ENCODE data around the gene CALML5. TPM values are rescaled to one million over a fixed set of nuclear protein-coding genes. Genes with fewer than 3 reads are reported as not detected.

Gene CALML5
- total and polyA plus RNA-seq, 9 of the 15 experiments (the other 6 are each of a cell fraction or from before 2014, with no cell fraction given) = not detected

GRCh38 chr10:5485948-5486852 lies 13.2 kb downstream of the CALML5 start (continued):
- TF ChIP-seq, protein P1, sequence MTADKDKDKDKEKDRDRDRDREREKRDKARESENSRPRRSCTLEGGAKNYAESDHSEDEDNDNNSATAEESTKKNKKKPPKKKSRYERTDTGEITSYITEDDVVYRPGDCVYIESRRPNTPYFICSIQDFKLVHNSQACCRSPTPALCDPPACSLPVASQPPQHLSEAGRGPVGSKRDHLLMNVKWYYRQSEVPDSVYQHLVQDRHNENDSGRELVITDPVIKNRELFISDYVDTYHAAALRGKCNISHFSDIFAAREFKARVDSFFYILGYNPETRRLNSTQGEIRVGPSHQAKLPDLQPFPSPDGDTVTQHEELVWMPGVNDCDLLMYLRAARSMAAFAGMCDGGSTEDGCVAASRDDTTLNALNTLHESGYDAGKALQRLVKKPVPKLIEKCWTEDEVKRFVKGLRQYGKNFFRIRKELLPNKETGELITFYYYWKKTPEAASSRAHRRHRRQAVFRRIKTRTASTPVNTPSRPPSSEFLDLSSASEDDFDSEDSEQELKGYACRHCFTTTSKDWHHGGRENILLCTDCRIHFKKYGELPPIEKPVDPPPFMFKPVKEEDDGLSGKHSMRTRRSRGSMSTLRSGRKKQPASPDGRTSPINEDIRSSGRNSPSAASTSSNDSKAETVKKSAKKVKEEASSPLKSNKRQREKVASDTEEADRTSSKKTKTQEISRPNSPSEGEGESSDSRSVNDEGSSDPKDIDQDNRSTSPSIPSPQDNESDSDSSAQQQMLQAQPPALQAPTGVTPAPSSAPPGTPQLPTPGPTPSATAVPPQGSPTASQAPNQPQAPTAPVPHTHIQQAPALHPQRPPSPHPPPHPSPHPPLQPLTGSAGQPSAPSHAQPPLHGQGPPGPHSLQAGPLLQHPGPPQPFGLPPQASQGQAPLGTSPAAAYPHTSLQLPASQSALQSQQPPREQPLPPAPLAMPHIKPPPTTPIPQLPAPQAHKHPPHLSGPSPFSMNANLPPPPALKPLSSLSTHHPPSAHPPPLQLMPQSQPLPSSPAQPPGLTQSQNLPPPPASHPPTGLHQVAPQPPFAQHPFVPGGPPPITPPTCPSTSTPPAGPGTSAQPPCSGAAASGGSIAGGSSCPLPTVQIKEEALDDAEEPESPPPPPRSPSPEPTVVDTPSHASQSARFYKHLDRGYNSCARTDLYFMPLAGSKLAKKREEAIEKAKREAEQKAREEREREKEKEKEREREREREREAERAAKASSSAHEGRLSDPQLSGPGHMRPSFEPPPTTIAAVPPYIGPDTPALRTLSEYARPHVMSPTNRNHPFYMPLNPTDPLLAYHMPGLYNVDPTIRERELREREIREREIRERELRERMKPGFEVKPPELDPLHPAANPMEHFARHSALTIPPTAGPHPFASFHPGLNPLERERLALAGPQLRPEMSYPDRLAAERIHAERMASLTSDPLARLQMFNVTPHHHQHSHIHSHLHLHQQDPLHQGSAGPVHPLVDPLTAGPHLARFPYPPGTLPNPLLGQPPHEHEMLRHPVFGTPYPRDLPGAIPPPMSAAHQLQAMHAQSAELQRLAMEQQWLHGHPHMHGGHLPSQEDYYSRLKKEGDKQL (CRISPR knock-in tag; IDR thresholded peaks at IDR 0.05; ENCODE audit: borderline replicate concordance) = 0 out of 2 replicates have a peak, but pooled peaks have one; percentile 53
- no peak for TF ChIP-seq NFXL1 (CRISPR knock-in tag; IDR thresholded peaks at IDR 0.05)
- no peak for TF ChIP-seq ZNF311 (CRISPR knock-in tag; IDR thresholded peaks at IDR 0.05)
- TF ChIP-seq CBFA2T3 (IDR thresholded peaks at IDR 0.05) = peak; percentile 12; the same call in 1 of the 2 replicates
- TF ChIP-seq ZBTB33 (CRISPR knock-in tag; IDR thresholded peaks at IDR 0.05) = no peak
- TF ChIP-seq NFE2L1 (tag; IDR thresholded peaks at IDR 0.05; ENCODE audit: borderline replicate concordance, low read depth) = no peak
- no peak for TF ChIP-seq MCM7 (IDR thresholded peaks at IDR 0.05)
- TF ChIP-seq ZNF699 (CRISPR knock-in tag; IDR thresholded peaks at IDR 0.05; ENCODE audit: insufficient replicate concordance) = no peak
- peak; percentile 42 for TF ChIP-seq MEIS2 (IDR thresholded peaks at IDR 0.05; ENCODE audit: partially characterized antibody)
- TF ChIP-seq HNRNPUL1 (IDR thresholded peaks at IDR 0.05; ENCODE audit: low read length) = no peak
- no peak for TF ChIP-seq MBD1 (CRISPR knock-in tag; IDR thresholded peaks at IDR 0.05)
- TF ChIP-seq ARID4B (CRISPR knock-in tag; IDR thresholded peaks at IDR 0.05) = peak; percentile 67
- no peak for TF ChIP-seq ZNF354B (CRISPR knock-in tag; IDR thresholded peaks at IDR 0.05)
